A673 (cell line): ENCODE data around the gene CALN1.

Experiments used
- EZH2 ChIP-seq: fragments of 200-600 bp; sonication (generic); IDR thresholded peaks from 2 replicates; pipeline ENCODE4 v1.6.1; 2017; ENCODE audit warnings: borderline replicate concordance, low read depth, mild to moderate bottlenecking, mixed read lengths, antibody characterized with exemption, low read length; ENCODE audit not compliant: poor library complexity, severe bottlenecking
- TF ChIP-seq, protein P1 (sequence below): fragments of 300-800, 200-600 bp; sonication (generic); conservative IDR thresholded peaks from 2 replicates; pipeline ENCODE4 v1.5.1; 2017; ENCODE audit warnings: low read depth, mild to moderate bottlenecking, antibody characterized with exemption, low read length, moderate library complexity, mixed read lengths

DNA sequence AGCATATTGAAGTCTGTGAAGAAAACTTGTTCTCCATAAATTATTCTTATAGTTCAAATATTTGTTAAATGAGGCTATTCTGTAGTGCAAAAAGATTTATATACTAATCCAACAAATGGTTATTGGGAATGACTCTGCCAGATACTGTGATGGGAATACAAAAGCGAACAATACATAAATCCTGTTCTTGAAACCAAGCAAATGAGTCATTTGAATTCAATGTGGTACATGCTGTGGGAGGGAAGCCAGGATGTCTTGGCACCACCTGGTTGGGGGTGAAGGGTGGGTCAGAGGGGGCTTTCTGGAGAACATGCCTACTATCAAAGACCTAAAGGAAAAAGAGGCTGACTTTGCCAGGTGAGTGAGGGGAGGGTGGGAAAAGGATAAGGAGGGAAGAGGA is 594.2 kb downstream of the CALN1 start:
- TF ChIP-seq, protein P1, sequence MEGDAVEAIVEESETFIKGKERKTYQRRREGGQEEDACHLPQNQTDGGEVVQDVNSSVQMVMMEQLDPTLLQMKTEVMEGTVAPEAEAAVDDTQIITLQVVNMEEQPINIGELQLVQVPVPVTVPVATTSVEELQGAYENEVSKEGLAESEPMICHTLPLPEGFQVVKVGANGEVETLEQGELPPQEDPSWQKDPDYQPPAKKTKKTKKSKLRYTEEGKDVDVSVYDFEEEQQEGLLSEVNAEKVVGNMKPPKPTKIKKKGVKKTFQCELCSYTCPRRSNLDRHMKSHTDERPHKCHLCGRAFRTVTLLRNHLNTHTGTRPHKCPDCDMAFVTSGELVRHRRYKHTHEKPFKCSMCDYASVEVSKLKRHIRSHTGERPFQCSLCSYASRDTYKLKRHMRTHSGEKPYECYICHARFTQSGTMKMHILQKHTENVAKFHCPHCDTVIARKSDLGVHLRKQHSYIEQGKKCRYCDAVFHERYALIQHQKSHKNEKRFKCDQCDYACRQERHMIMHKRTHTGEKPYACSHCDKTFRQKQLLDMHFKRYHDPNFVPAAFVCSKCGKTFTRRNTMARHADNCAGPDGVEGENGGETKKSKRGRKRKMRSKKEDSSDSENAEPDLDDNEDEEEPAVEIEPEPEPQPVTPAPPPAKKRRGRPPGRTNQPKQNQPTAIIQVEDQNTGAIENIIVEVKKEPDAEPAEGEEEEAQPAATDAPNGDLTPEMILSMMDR, result no peak
- TF ChIP-seq EZH2, result no peak
